GM06990 (cell line): Measurements from ENCODE around the gene ZNF593OS.
A peak's percentile ranks its signal among the peaks of the same experiment; 100 is the strongest.

Experiments
- DNase-seq: peaks from one replicate; pipeline ENCODE4 v3.0.0-alpha.2; 2011; ENCODE audit not compliant: insufficient read length; ENCODE audit errors: extremely low read depth
- H3K27me3 ChIP-seq: replicated peaks from 2 replicates; pipeline ENCODE4 v1.6.0; 2011; ENCODE audit warnings: low read length; ENCODE audit not compliant: control insufficient read depth, insufficient read depth
- H3K36me3 ChIP-seq: 2 replicates; pipeline ENCODE4 v1.5.1; 2011; ENCODE audit warnings: low read length; ENCODE audit not compliant: control insufficient read depth, insufficient read depth
- H3K4me3 ChIP-seq: replicated peaks from 2 replicates; pipeline ENCODE4 v1.5.1; 2011; ENCODE audit warnings: low read depth, mild to moderate bottlenecking, control low read depth, low read length
- TF ChIP-seq, protein P1 (sequence below): IDR thresholded peaks from 2 replicates; pipeline ENCODE4 v1.5.1; 2011; ENCODE audit warnings: low read length, control low read depth, mild to moderate bottlenecking, inconsistent platforms; ENCODE audit not compliant: insufficient read depth, poor library complexity, severe bottlenecking

ZNF593OS gene

DNA sequence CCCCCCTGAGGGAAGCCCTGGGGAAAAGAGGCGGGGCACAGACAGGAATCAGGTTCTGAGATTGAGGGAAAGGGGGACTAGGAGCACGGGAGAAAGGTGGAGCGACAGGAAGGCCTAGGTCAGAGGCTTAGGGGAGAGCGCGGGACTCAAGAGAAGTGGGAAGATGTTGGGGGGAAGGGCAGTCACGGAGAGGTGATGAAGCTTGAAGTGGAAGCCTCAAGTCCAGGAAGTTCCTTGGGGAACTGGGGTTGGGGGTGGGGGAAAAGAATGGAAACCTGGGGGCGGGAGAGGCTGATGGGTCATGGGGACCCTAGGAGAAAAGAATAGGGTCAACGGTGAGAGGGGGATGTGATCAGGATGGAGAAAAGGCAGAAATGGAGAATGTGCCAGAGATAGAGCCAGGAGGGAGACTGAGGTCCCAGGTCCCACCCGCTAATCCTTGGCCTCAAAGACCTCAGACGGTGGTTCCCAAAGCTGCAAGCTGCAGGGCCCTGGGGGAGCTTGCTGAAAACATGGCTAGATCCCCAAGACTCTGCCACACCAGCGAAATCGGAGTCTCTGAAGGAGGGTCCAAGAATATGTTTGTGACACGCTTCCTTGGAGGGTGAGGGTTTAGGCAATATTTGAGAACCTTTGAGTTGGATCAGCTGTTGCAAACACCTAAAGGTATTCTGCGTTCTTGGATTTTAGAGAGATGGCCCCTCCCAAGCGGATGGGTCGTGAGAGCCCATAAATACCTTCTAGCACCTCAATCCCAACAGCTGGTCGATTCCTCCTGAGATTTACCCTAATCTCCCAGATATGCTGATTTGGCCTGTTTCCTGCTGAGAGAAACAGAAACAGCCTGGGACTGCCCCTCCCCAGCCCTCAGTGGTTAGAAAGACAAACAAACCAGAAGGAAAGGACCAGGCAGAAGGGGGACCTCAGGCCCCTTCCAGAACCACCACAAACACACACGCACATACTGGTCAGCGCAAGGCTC, 6.5 kb downstream of the ZNF593OS start:
- TF ChIP-seq, protein P1, sequence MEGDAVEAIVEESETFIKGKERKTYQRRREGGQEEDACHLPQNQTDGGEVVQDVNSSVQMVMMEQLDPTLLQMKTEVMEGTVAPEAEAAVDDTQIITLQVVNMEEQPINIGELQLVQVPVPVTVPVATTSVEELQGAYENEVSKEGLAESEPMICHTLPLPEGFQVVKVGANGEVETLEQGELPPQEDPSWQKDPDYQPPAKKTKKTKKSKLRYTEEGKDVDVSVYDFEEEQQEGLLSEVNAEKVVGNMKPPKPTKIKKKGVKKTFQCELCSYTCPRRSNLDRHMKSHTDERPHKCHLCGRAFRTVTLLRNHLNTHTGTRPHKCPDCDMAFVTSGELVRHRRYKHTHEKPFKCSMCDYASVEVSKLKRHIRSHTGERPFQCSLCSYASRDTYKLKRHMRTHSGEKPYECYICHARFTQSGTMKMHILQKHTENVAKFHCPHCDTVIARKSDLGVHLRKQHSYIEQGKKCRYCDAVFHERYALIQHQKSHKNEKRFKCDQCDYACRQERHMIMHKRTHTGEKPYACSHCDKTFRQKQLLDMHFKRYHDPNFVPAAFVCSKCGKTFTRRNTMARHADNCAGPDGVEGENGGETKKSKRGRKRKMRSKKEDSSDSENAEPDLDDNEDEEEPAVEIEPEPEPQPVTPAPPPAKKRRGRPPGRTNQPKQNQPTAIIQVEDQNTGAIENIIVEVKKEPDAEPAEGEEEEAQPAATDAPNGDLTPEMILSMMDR = no peak
- Histone ChIP-seq H3K36me3 (no peaks in the 10 kb centered on the region), H3K4me3 (no peak overlapping the region), H3K27me3 (no peaks in the 10 kb centered on the region; the same call in none of the 2 replicates)
- DNase-seq = no peak

DNA sequence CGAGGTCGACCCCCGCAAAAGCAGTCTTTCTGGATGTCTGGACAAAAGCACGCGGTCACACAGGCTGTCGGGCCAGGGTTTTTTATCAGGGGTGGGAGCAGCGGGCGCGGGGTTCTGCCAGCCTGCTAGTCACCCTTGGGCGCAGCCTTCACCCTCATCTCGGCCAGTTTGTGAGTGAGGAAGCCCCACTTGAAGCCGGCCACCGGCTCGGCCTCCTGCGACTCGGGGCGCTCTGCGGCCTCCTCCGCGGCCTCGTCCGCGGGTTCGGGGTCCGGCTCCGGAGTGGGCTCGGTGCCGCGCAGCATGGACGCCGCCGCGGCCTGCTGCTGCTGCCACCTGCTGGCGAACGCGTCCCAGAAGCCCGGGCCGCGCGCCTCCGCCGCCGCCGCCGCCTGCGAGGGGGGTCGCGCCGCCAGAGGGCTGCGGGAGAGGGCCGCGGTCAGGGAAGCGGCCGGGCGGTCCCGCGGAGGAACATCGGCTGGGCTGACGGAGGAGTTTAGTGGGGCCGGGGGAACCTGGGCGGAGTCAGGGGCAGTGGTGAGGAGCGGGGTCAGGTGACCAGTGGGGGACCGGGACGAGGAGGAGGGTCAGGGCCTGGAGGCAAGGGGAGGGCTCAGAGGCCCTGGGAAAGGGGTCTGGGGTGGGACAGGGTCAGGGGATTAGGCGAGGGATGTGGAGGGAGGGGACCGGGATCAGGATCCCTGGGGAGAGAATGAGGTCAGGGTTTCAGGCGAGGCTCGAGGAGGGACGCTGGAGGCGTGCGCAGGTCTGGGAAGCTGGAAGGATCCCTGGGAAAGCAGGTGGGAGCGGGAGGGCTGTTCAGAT, 7.4 kb downstream of the ZNF593OS start:
- DNase-seq = no peak
- Histone ChIP-seq H3K4me3 (peak overlapping the region; percentile 37), H3K27me3 (no peaks in the 10 kb centered on the region; the same call in none of the 2 replicates), H3K36me3 (no peaks in the 10 kb centered on the region)
- TF ChIP-seq, protein P1 = peak; percentile 17

DNA sequence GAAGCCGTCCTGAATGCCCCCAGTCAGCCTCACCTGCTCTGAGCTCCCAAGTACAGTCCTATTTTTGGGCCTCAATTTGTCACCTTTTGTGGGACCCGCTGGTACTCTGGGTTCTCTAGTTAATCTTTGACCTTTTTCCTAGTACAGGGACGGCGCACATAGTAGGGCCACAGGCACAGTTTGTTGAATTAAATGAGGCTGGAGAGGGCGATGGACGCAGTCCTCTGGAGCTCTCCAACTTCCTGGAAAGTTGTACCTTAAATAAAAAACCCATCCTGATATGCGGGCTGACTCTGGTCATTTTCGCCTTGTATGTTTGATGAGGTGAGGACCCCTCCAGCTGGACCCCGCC, 8.0 kb downstream of the ZNF593OS start:
- TF ChIP-seq, protein P1 = no peak
- H3K27me3 ChIP-seq = no peaks in the 10 kb centered on the region; the same call in none of the 2 replicates
- DNase-seq = no peak
- no peak overlapping the region for H3K4me3 ChIP-seq
- H3K36me3 ChIP-seq = no peaks in the 10 kb centered on the region

DNA sequence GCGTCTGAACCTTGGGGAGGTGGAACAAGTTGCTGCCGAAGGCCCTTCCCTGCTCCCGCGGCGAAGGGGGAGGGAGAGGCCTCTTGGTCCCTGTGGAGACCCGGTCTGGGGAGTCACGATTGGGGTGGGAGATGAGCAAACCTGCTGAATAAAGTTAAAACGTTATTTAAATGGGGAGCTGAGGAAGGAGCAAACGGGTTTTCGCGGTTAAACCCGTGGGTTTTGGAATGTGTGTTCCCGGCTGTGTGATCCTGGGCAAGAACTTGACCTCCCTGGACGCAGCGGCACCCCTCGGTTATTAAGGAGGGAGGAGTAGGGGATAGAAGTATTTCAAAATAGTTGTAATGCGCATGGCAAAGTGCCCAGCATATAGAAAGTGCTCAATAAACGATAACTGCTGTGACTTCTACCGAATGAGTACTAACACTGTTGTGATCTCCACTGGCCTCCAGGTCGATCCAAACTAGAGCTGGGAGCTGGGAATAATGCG, 9.4 kb downstream of the ZNF593OS start:
- TF ChIP-seq, protein P1 = no peak
- H3K4me3 ChIP-seq = peak overlapping the region; percentile 15; the same call in 1 of the 2 replicates
- no peak for DNase-seq
- no peaks in the 10 kb centered on the region for H3K36me3 ChIP-seq
- no peaks in the 10 kb centered on the region; the same call in none of the 2 replicates for H3K27me3 ChIP-seq

DNA sequence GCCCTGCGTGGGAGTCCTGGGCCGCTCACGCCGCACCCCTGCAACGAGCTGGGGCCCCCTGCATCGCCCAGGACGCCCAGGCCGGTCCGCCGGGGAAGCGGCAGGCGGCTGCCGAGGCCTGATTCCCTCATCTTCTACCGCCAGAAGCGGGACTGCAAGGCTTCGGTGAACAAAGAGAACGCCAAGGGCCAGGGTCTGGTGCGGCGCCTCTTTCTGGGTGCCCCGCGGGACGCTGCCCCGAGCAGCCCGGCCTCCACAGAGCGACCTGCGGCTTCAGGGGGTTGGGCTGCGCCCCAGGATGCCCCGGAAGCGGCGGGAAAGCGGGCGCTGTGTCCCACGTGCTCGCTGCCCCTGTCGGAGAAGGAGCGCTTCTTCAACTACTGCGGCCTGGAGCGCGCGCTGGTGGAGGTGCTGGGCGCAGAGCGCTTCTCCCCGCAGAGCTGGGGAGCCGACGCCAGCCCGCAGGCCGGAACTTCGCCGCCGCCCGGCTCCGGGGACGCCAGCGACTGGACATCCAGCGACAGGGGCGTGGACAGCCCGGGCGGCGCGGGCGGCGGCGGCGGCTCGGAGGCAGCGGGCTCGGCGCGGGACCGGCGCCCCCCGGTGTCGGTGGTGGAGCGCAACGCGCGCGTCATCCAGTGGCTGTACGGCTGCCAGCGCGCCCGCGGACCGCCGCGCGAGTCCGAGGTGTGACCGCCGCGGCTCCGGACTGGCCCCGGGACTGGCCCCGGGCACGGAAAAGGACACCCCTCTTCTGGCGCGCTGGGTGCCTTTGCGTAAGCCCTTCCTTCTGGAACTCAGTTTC, 10.0 kb downstream of the ZNF593OS start:
- TF ChIP-seq, protein P1 = no peak
- Histone ChIP-seq H3K36me3 (no peaks in the 10 kb centered on the region), H3K27me3 (no peaks in the 10 kb centered on the region; the same call in none of the 2 replicates), H3K4me3 (peak overlapping the region; percentile 15; the same call in 1 of the 2 replicates)
- no peak for DNase-seq
